Kidney (tissue), 14 donors: Measurements from ENCODE around the gene SERINC2. TPM values are rescaled to one million over a fixed set of nuclear protein-coding genes. Genes with fewer than 3 reads are reported as not detected.
A peak's percentile ranks its signal among the peaks of the same experiment; 100 is the strongest.

ENCODE experiments used
- DNase-seq, 5 donors: peaks; one replicate each; pipeline ENCODE4 v3.0.0-alpha.2; 2013 to 2020
- FAIRE-seq: peaks from 2 replicates; lab custom pipeline; 2012; peaks lifted over from hg19 to GRCh38; lab: Jason Lieb, UNC
- H3K27ac ChIP-seq, 2 donors: one replicate each; pipeline ENCODE4 v1.7.0; 2013; ENCODE audit warnings: low read depth in 2 of 2, low read length in 2 of 2, inconsistent platforms in 1 of 2
- H3K27me3 ChIP-seq: one replicate; pipeline ENCODE4 v1.7.1; 2013; ENCODE audit warnings: low read length, inconsistent platforms; ENCODE audit not compliant: control insufficient read depth, insufficient read depth
- H3K36me3 ChIP-seq, 3 donors: one replicate each; pipeline versions ENCODE4 v1.7.0 to v1.7.1; 2013; ENCODE audit warnings: low read length in 3 of 3, control low read depth in 1 of 3, inconsistent platforms in 1 of 3; ENCODE audit not compliant: insufficient read depth in 3 of 3, control insufficient read depth in 2 of 3
- H3K4me1 ChIP-seq, 3 donors: one replicate each; pipeline versions ENCODE4 v1.7.0 to v1.7.1; 2013; ENCODE audit warnings: low read length in 3 of 3, inconsistent platforms in 1 of 3, low read depth in 1 of 3; ENCODE audit not compliant: control insufficient read depth in 2 of 3, insufficient read depth in 2 of 3
- H3K4me3 ChIP-seq, 3 donors: one replicate each; pipeline versions ENCODE4 v1.7.0 to v1.8.1; 2013; ENCODE audit warnings: low read length in 3 of 3, control low read depth in 1 of 3, inconsistent platforms in 1 of 3
- H3K9ac ChIP-seq, 3 donors: one replicate each; pipeline versions ENCODE4 v1.7.0 to v1.7.1; 2013; ENCODE audit warnings: low read length in 3 of 3, control low read depth in 1 of 3, inconsistent platforms in 1 of 3
- H3K9me3 ChIP-seq, 3 donors: one replicate each; pipeline versions ENCODE4 v1.7.0 to v1.7.1; 2013; ENCODE audit warnings: low read length in 3 of 3, control low read depth in 1 of 3, inconsistent platforms in 1 of 3; ENCODE audit not compliant: control insufficient read depth in 2 of 3, insufficient read depth in 1 of 3
- intact Hi-C: fragments of 100-400 bp; cut with DNase I; formaldehyde crosslinking; loops from one replicate; pipeline ENCODE4 v1.11.1; 2022
- polyA plus RNA-seq: library from polyadenylated mRNA; stranded (reverse); fragments of 350-450 nt; fragmentation: Illumina TruSeq; extraction: RNeasy Lipid Tissue Mini Kit (QIAGEN cat#74804); gene quantifications from one replicate; pipeline ENCODE4 v1.2.3, GENCODE V29; 2014; ENCODE audit warnings: low read depth, low replicate concordance; ENCODE audit not compliant: insufficient read depth
- total RNA-seq: library from RNA; stranded (reverse); fragmentation: NEBNext Ultra II Directional; extraction: Animal tissue kit (Norgen Biotek cat#: 25700); gene quantifications from one replicate; pipeline ENCODE4 v1.2.1, GENCODE V29; 2021
- TF ChIP-seq, protein P1 (sequence below): IDR thresholded peaks from 3 replicates; pipeline ENCODE4 v1.5.1; 2012; ENCODE audit warnings: mild to moderate bottlenecking, moderate library complexity, borderline replicate concordance; ENCODE audit not compliant: insufficient read depth; ENCODE audit errors: extremely low read depth
- donor health status: control.
- donor health status: control.
- donor health status: control.
- donor health status: control.
- donor health status: control.
- donor health status: DM: yes; HTN: yes; CAD: no.
- donor health status: Normal renal cell carcinoma (clear cell type).

Gene SERINC2
- total and polyA plus RNA-seq, 2 donors from 2014 or later, result 99.2 to 126 TPM

DNA sequence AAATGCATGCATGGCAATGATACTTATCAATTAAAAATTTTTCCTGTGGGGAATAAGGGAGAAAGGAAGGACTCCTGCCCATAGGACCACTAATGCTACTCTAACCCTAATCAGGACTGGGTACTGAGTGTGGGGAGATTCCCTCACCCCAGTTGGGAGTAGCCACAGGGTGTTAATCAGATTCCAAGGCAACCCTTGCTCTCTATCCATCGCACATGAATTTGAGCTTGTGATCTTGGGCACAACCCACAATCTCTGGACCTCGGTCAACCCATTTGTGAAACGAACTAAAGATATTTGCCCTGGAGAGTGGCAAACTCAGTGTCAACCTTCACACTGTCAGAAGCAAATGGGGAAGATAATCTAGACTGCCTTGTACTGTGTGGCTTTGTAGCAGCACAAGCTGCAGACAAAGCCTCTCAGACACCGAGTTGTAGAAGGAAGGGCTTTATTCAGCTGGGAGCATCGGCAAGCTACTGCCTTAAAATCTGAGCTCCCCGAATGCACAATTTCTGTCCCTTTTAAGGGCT, 69.5 kb downstream of the SERINC2 start:
- no peaks in the 10 kb centered on the region for H3K9me3 ChIP-seq
- intact Hi-C loops, result no loop called here
- FAIRE-seq (no peak), DNase-seq (no peak)
- H3K36me3 ChIP-seq, result no peaks in the 10 kb centered on the region
- H3K27me3 ChIP-seq, result no peaks in the 10 kb centered on the region
- peak overlapping the region; percentile 14 to 56 for H3K27ac ChIP-seq
- H3K4me1 ChIP-seq, result peaks cover 0 to 3% (median 2%) of the 10 kb centered on the region in 3 donors
- TF ChIP-seq, protein P1, sequence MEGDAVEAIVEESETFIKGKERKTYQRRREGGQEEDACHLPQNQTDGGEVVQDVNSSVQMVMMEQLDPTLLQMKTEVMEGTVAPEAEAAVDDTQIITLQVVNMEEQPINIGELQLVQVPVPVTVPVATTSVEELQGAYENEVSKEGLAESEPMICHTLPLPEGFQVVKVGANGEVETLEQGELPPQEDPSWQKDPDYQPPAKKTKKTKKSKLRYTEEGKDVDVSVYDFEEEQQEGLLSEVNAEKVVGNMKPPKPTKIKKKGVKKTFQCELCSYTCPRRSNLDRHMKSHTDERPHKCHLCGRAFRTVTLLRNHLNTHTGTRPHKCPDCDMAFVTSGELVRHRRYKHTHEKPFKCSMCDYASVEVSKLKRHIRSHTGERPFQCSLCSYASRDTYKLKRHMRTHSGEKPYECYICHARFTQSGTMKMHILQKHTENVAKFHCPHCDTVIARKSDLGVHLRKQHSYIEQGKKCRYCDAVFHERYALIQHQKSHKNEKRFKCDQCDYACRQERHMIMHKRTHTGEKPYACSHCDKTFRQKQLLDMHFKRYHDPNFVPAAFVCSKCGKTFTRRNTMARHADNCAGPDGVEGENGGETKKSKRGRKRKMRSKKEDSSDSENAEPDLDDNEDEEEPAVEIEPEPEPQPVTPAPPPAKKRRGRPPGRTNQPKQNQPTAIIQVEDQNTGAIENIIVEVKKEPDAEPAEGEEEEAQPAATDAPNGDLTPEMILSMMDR, result no peak
- H3K4me3 ChIP-seq, result no peak overlapping the region
- no peak overlapping the region for H3K9ac ChIP-seq

DNA sequence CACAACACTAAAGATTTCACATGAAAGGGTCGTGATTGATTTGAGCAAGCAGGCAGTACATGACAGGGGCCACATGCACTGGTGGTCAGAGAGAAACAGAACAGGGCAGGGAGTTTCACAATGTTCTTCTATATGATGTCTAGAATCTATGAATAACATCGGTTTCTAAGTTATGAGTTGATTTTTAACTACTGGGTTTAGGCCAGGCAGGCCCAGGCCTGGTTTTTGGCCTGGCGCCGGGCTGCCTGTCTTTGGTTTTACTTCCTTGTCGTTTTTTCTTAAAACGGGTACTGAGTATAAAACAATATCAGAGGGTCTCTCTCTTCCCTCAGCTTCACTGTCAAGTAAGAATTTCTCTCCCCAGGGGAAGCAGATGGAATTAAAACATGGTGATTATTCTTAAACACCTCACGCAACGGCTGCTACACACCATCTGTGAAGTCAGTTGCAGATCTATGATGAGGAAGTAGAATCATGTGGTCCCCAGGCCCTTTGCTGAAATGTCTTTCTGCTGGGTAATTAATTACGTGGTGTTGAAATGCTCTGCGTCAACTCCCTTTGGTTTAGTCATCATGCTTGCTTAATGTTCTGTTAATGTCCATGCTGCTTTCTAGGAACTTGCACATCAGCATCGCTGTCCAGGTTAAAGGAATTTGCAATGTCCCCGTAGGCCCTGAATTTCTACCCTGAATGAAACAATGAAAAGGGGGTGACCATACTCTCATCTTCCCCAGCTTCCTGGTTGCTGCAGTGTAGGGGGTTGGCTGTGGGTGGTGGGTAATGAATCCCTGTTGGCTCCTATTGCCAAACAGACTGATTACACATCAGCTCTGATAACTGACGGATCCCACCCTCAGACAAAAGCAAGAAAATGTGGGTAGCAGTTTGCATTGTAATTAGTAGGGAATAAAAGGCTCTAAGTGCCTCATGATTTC, 70.3 kb downstream of the SERINC2 start:
- H3K36me3 ChIP-seq, result no peaks in the 10 kb centered on the region
- DNase-seq, result peak in 2 of 5 donors; percentile 19 to 49
- H3K9ac ChIP-seq, result no peak overlapping the region
- H3K27ac ChIP-seq, result peak overlapping the region; percentile 6 to 14
- H3K27me3 ChIP-seq, result no peaks in the 10 kb centered on the region
- intact Hi-C loops, result no loop called here
- TF ChIP-seq, protein P1, result no peak
- no peak for FAIRE-seq
- H3K4me3 ChIP-seq, result no peak overlapping the region
- H3K9me3 ChIP-seq, result no peaks in the 10 kb centered on the region
- peaks cover 0 to 3% (median 2%) of the 10 kb centered on the region in 3 donors for H3K4me1 ChIP-seq

Other genes with a start within 250 kb of the SERINC2 start
- 0.19 TPM for gene NKAIN1, start 173.3 kb upstream of the SERINC2 start, total RNA-seq
- 0.34 TPM for gene NKAIN1, start 173.3 kb upstream of the SERINC2 start, polyA plus RNA-seq
- gene SNRNP40, start 116.4 kb upstream of the SERINC2 start, total RNA-seq, result 44.2 TPM
- gene SNRNP40, start 116.4 kb upstream of the SERINC2 start, polyA plus RNA-seq, result 31.3 TPM
- gene ZCCHC17, start 116.2 kb upstream of the SERINC2 start, total RNA-seq, result 27.5 TPM
- 42.0 TPM for gene ZCCHC17, start 116.2 kb upstream of the SERINC2 start, polyA plus RNA-seq
- gene FABP3, start 40.1 kb upstream of the SERINC2 start, total RNA-seq, result 25.0 TPM
- gene FABP3, start 40.1 kb upstream of the SERINC2 start, polyA plus RNA-seq, result 542 TPM
- 246 TPM for gene TINAGL1, start 163.3 kb downstream of the SERINC2 start, total RNA-seq
- 171 TPM for gene TINAGL1, start 163.3 kb downstream of the SERINC2 start, polyA plus RNA-seq
- gene HCRTR1, start 204.5 kb downstream of the SERINC2 start, total RNA-seq, result 0.35 TPM
- not detected for gene HCRTR1, start 204.5 kb downstream of the SERINC2 start, polyA plus RNA-seq
- gene PEF1, start 231.7 kb downstream of the SERINC2 start, total RNA-seq, result 69.0 TPM
- gene PEF1, start 231.7 kb downstream of the SERINC2 start, polyA plus RNA-seq, result 120 TPM